GM21723 (cell line): Measurements from ENCODE around the gene TMEM131.
"Not testable (repeated sequence)": the region's sequence is repeated elsewhere in the genome, so short reads cannot be mapped to it uniquely, and the experiment has no call there.

Experiments
- ATAC-seq: cut with Tn5 transposase; IDR thresholded peaks from one replicate; pipeline ENCODE4 v1.9.1; 2021; ENCODE audit warnings: mild to moderate bottlenecking, moderate library complexity; ENCODE audit not compliant: unreplicated experiment

Gene TMEM131

GRCh38 chr2:97869722-97870346 is 125.9 kb downstream of the TMEM131 start:
- no peak for ATAC-seq

- no peak for ATAC-seq
Observed at GRCh38 chr2:97868986-97869721, 126.6 kb downstream of the TMEM131 start.

- no peak for ATAC-seq
Observed at GRCh38 chr2:97863829-97864228, 131.9 kb downstream of the TMEM131 start.

- ATAC-seq, result no peak
Observed at GRCh38 chr2:97861177-97861576, 134.6 kb downstream of the TMEM131 start.

GRCh38 chr2:97858442-97858841 is 137.3 kb downstream of the TMEM131 start:
- no peak for ATAC-seq

GRCh38 chr2:97857553-97857952 is 138.2 kb downstream of the TMEM131 start:
- ATAC-seq, result no peak

- ATAC-seq, result not testable (repeated sequence)
Observed at GRCh38 chr2:97853057-97853456, 142.7 kb downstream of the TMEM131 start.

GRCh38 chr2:97851172-97851571 is 144.6 kb downstream of the TMEM131 start:
- no peak for ATAC-seq

GRCh38 chr2:97849881-97850528 is 145.7 kb downstream of the TMEM131 start:
- ATAC-seq, result no peak

- ATAC-seq, result no peak
Observed at GRCh38 chr2:97848306-97848705, 147.4 kb downstream of the TMEM131 start.

GRCh38 chr2:97846716-97847115 is 149.0 kb downstream of the TMEM131 start:
- not testable (repeated sequence) for ATAC-seq

GRCh38 chr2:97845818-97846217 is 149.9 kb downstream of the TMEM131 start:
- no peak for ATAC-seq

- ATAC-seq, result no peak
Observed at GRCh38 chr2:97845133-97845532, 150.6 kb downstream of the TMEM131 start.

- ATAC-seq, result no peak
Observed at GRCh38 chr2:97844311-97844859, 151.4 kb downstream of the TMEM131 start.

GRCh38 chr2:97840198-97840597 is 155.6 kb downstream of the TMEM131 start:
- ATAC-seq, result no peak

- no peak for ATAC-seq
Observed at GRCh38 chr2:97834610-97835009, 161.1 kb downstream of the TMEM131 start.

GRCh38 chr2:97831121-97831520 is 164.6 kb downstream of the TMEM131 start:
- no peak for ATAC-seq

GRCh38 chr2:97829255-97829654 is 166.5 kb downstream of the TMEM131 start:
- not testable (repeated sequence) for ATAC-seq

GRCh38 chr2:97827013-97827412 is 168.7 kb downstream of the TMEM131 start:
- ATAC-seq, result not testable (repeated sequence)

- not testable (repeated sequence) for ATAC-seq
Observed at GRCh38 chr2:97826266-97826847, 169.4 kb downstream of the TMEM131 start.

- not testable (repeated sequence) for ATAC-seq
Observed at GRCh38 chr2:97824011-97824410, 171.7 kb downstream of the TMEM131 start.
